NAMALWA (cell line): ENCODE data around the gene LHX4.

Experiments used
- DNase-seq: peaks from one replicate; pipeline ENCODE4 v3.0.0-alpha.2; 2015; ENCODE audit warnings: low spot score

The LHX4 gene

DNA sequence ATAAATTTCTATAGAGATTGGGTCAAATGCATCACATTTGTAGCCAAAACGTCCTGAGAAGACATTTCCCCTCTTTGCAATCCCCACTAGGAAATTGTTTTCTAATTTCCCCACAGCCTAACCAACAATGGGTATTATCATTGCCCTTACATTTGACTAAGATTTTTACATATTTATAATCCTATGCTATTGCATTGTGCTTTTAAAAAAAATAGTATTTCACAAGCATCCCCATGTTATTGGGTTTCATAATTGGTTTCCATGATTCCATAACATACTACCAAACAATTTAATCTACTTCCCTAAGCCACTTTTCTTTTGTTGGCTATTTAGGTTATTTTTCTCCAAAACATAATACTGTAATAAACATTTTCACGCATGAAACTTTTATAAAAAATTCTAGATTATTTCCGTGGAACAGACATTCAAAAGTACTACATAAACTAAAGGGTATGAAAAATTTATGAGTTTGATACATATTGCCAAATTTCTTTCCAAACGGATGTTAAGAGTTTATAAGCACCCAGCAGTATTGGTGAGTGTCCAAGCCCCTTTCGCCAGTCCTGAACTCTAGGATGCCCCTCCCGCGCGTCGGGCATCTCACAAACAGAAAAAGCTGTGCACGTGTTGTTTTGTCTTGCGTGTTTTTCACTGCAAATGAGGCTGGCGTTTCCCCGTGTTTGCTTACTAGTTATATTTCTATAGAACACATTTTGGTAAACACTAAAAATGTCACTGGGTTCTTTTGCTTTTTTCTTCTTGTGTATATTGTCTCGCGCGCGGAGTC lies 2.0 kb upstream of the LHX4 start:
- DNase-seq, result no peak

GRCh38 chr1:180228648-180229482 lies 1.2 kb upstream of the LHX4 start:
- no peak for DNase-seq

- no peak for DNase-seq
These were observed 339 bp downstream of the LHX4 start for GRCh38 chr1:180230416-180230790.

GRCh38 chr1:180230791-180231505 lies 884 bp downstream of the LHX4 start:
- DNase-seq, result no peak

GRCh38 chr1:180231506-180231921 lies 1.4 kb downstream of the LHX4 start:
- no peak for DNase-seq

GRCh38 chr1:180231936-180232335 lies 1.9 kb downstream of the LHX4 start:
- no peak for DNase-seq

- DNase-seq, result no peak
These were observed 2.5 kb downstream of the LHX4 start for GRCh38 chr1:180232521-180233043.

DNA sequence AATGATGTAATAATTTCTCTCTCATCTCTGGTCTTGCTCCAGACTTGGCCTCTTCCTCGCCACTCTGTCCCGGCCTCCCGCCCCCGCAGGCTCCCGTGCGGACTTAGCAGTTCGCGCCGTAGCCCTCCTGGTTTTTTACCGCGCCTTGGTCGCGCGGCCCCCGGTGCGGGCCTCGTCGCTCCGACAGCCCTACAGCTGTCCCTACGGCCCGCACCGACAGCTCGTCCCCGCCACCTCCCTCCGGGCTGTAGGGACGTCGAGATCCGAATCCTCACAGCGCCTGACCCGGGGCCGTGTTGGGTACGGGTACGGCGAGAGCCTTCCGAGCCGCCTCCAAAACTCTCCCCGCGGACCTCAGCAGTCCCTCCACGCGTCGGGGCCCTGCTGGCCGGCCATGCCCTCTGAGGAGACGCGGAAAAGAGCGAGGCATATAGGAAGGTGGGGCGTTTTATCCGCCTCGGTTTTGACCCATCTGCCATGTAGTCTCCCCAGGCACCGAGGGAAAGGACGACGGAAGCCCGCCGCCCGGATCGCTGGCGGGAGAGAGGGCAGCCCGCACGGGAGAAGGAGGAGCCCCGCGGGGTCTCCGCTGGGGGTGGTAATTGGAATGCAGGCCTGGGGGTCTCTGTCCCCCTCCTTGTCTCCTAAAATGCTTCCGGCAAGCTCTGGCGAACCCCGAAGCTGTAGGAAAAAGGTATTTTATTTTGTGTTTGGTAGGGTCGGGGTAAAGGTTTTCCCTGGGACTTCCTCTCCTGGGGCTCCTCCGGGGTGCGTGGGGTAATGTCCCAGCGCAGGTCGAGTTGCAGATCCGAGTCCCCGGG lies 3.3 kb downstream of the LHX4 start:
- DNase-seq, result no peak

GRCh38 chr1:180234369-180235076 lies 4.5 kb downstream of the LHX4 start:
- no peak for DNase-seq

- no peak for DNase-seq
These were observed 5.0 kb downstream of the LHX4 start for GRCh38 chr1:180235077-180235501.

GRCh38 chr1:180235502-180236239 lies 5.6 kb downstream of the LHX4 start:
- DNase-seq, result no peak

DNA sequence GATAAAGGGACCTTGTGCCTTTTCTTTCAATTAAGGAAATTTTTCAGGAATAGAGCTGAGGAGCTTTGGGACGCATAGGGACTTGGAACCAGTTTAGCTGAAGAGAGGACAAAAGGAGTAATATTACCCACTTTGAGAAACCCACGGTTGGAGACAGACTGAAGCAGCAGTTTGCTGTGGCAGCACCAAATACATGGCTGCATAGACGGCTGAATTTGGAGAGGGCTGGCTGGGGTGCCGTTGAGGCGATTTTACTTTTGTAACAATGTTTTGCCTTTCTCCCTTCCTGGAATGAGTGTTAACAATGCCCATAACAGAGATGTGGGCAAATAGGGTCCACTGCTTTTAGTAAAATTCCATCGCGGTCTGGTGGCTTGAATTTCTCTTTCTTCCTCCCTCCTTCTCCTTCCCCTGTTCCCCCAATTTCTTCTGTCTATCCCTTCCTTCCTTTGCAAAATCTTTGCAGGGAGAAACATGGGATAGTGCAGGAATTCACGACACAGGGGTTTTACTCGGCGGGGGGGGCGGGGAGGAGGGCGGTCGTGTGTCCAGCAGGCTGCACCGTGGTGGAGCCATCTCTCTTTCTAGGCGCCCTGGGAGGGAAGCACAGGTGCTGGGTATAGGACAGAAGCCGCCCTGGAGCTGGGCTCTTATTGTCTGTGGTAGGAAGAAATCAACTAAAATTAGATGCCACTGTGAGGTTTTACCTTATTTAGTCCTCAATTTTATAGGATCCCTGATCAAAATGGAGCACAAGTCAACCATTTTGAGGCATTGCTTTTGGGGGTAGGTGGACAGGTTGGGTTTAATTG lies 6.8 kb downstream of the LHX4 start:
- no peak for DNase-seq

GRCh38 chr1:180237869-180238476 lies 7.9 kb downstream of the LHX4 start:
- DNase-seq, result no peak

GRCh38 chr1:180238675-180239074 lies 8.6 kb downstream of the LHX4 start:
- no peak for DNase-seq

DNA sequence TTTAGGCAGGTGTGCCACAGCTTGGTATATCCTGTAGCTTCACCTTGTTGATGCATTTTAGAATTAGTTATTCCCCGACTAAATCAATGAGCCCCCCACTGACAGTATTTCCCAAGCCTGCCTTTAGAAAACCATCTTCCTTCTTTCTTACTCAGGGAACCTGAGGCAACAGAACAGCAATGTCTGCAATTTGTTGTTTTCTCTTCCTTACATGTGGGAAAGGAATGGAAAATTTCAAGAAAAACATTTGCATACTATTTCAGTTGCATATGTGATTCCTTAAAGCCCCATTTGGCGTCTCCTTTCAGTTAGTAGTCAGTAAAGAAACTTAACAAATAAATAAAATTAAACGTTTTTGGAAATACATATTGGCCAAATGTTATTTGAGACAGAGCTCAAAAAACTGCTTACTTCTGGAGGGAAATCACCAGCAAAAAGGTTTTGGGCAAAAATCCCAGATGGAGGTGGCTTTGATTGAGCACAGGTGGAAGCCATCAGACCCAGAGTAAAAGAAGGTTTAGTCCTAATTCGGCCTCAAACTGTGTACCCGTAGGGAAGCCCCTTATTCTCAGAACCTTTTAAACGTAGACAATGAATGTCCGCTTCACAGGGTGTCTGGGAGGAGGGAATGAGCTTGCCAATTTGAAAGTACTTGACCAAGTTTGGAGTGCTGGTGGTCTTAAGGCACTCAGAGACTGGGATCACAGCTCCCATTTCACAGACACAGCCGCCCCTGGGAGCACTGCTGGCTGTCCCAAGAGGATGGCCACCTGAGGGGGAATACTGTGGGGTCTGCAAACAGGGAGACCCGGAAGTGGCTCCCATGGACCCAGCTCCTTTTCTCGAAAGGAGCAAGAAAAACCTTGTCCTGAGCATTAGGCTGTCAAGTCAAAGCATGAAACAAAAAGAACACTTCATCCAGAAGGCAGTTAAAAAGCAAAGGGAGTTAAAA lies 9.4 kb downstream of the LHX4 start:
- DNase-seq, result no peak

DNA sequence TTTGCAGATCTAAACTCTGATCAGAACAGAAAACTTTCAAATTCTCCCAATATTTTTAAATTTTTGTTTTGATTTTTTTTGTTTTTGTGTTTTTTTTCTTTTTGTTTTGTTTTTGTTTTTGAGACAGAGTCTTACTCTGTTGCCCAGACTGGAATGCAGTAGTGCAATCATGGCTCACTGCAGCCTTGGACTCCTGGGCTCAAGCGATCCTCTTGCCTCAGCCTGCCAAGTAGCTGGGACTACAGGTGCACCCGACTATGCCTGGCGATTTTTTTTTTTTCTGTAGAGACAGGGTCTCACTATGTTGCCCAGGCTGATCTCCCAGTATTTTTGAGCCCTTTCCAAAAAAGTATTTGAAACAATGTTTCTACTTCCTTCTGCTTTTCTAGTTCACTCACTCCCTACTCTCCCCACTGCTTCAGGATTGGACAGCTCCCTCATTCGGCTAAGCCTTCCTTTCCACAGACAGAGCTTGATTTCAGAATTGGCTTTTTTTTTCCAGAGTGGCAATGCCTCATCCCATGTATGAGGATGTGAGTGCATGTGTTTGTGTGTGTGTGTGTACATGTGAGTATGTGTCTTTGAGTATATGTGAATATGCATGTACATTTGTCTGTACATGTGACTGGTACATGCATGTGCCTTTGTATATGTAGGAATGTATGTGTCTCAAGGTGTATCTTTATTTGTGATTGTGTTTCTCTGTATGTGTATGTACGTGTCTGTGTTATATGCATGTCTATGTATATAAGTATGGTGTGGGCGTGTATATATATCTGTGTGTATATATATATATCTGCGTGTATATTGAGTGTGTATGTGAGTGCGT lies 11.9 kb downstream of the LHX4 start:
- no peak for DNase-seq
